Measurements from ENCODE around the gene CADM1. TPM values are rescaled to one million over a fixed set of nuclear protein-coding genes. Genes with fewer than 3 reads are reported as not detected.

Gene CADM1
- total and polyA plus RNA-seq, 2 experiments from 2014 or later = 16.5 to 18.0 TPM

- TF ChIP-seq ZNF462 (CRISPR knock-in tag; IDR thresholded peaks at IDR 0.05) (no peak), ZNF331 (CRISPR knock-in tag; IDR thresholded peaks at IDR 0.05; ENCODE audit: low read depth) (no peak), POLR2AphosphoS5 (IDR thresholded peaks at IDR 0.05; ENCODE audit: low read depth) (no peak), EZH2phosphoT487 (IDR thresholded peaks at IDR 0.05; ENCODE audit: unreplicated experiment) (no peak), REST (IDR thresholded peaks at IDR 0.05; ENCODE audit: unreplicated experiment) (no peak)
Measured at GRCh38 chr11:115185507-115185906, 318.7 kb downstream of the CADM1 start (continued).

- Mint-ChIP-seq H3K27me3 (ENCODE audit: insufficient read depth, low read depth, poor library complexity) (peaks cover 2% of the 10 kb centered on the region), H3K4me3 (no peak overlapping the region), H3K9me3 (no peaks in the 10 kb centered on the region), H3K4me1 (peaks cover 8% of the 10 kb centered on the region), H3K36me3 (ENCODE audit: low read depth) (no peaks in the 10 kb centered on the region), H3K27ac (no peak overlapping the region)
- Histone ChIP-seq H4K20me1 (replicated peaks; ENCODE audit: insufficient read depth) (no peaks in the 10 kb centered on the region), H3K4me2 (no peak overlapping the region), H3K79me2 (replicated peaks; ENCODE audit: insufficient read depth) (no peaks in the 10 kb centered on the region), H3K4me3 (no peak overlapping the region), H3K4me1 (ENCODE audit: insufficient read depth) (no peaks in the 10 kb centered on the region), H2AFZ (no peak overlapping the region), H3F3A (replicated peaks; ENCODE audit: low read depth) (no peaks in the 10 kb centered on the region), H3K9me2 (ENCODE audit: insufficient read depth) (no peaks in the 10 kb centered on the region), H3K27ac (ENCODE audit: low read depth) (no peak overlapping the region), H3K36me3 (ENCODE audit: insufficient read depth) (no peaks in the 10 kb centered on the region), H3K27me3 (ENCODE audit: insufficient read depth) (no peaks in the 10 kb centered on the region)
- DNase-seq (ENCODE audit: low spot score) = no peak
- no peak for ATAC-seq
- TF ChIP-seq ETS1 (IDR thresholded peaks at IDR 0.05) (no peak), EZH2phosphoT487 (IDR thresholded peaks at IDR 0.05; ENCODE audit: unreplicated experiment) (no peak), ZNF114 (CRISPR knock-in tag; IDR thresholded peaks at IDR 0.05) (no peak), CTCF (conservative IDR thresholded peaks at IDR 0.05; ENCODE audit: low read depth in 2 of 2) (no peak), STAT1 (IDR thresholded peaks at IDR 0.05; ENCODE audit: unreplicated experiment) (no peak), EZH2 (IDR thresholded peaks at IDR 0.05; ENCODE audit: low read depth, unreplicated experiment) (no peak), NANOG (IDR thresholded peaks at IDR 0.05; ENCODE audit: borderline replicate concordance) (no peak)
Measured at GRCh38 chr11:115184901-115185300, 319.3 kb downstream of the CADM1 start.
